Measurements from ENCODE around the gene CTSW. TPM values are rescaled to one million over a fixed set of nuclear protein-coding genes. Genes with fewer than 3 reads are reported as not detected.

CTSW gene
- polyA plus RNA-seq, 1 of the 3 experiments (the other 2 are of a cell fraction) = 0.49 TPM

GRCh38 chr11:65884716-65885092, 5.1 kb downstream of the CTSW start:
- Histone ChIP-seq H3K4me1 (ENCODE audit: control insufficient read depth in 1 of 2, insufficient read depth in 2 of 2, low read depth in 1 of 2, low read length in 1 of 2) (peaks cover 19 to 27% of the 10 kb centered on the region in 2 experiments), H3K9me3 (no peaks in the 10 kb centered on the region), H3K27me3 (ENCODE audit: insufficient read depth) (no peaks in the 10 kb centered on the region), H3K9ac (no peak overlapping the region), H3K27ac (ENCODE audit: low read depth in 2 of 2, low read length in 1 of 2) (no peak overlapping the region; a peak in 1 of 4 replicates), H3K36me3 (replicated peaks in 1 of 2; ENCODE audit: control insufficient read depth in 1 of 2, insufficient read depth in 2 of 2, low read length in 1 of 2) (peaks cover 31 to 45% of the 10 kb centered on the region in 2 experiments), H3K79me2 (ENCODE audit: insufficient read depth) (peaks cover 39% of the 10 kb centered on the region), H3F3A (replicated peaks; ENCODE audit: insufficient read depth) (peaks cover 29% of the 10 kb centered on the region), H2AFZ (ENCODE audit: low read depth) (no peak overlapping the region), H3K4me3 (ENCODE audit: low read depth in 2 of 2, low read length in 1 of 2) (peak overlapping the region in 1 of 2 experiments; percentile 4; a peak in 1 of 4 replicates), H4K20me1 (ENCODE audit: insufficient read depth) (no peaks in the 10 kb centered on the region), H3K4me2 (no peak overlapping the region), H3K9me2 (no peaks in the 10 kb centered on the region)
- 0% methylated on average over 2 of the region's 9 CpGs for WGBS (ENCODE audit: low lambda C conversion rate)
- ChIA-PET POLR2A (interaction anchor here (0.6 to 1.9 kb wide), 10 partner anchors 11 to 173 kb away, joined by 3 to 9 read pairs (median 4); partner anchors contain the start of gene MUS81), CTCF (interaction anchor here (0.6 to 15.2 kb wide), 64 partner anchors 8 to 415 kb away, joined by 3 to 374 read pairs (median 4); partner anchors contain the start of genes AP5B1, BANF1, C11orf68 and CFL1)
- no peak for TF ChIP-seq NRF1 (IDR thresholded peaks at IDR 0.05; ENCODE audit: low read depth, low read length)
- peak; percentile 92 for TF ChIP-seq SMC3 (IDR thresholded peaks at IDR 0.05; ENCODE audit: low read depth, low read length)
- TF ChIP-seq MAX (IDR thresholded peaks at IDR 0.05; ENCODE audit: low read depth) = 0 out of 2 replicates have a peak, but pooled peaks have one; percentile 17
- TF ChIP-seq GABPA (IDR thresholded peaks at IDR 0.05; ENCODE audit: low read depth) = 0 out of 2 replicates have a peak, but pooled peaks have one; percentile 14
- TF ChIP-seq, protein P1, sequence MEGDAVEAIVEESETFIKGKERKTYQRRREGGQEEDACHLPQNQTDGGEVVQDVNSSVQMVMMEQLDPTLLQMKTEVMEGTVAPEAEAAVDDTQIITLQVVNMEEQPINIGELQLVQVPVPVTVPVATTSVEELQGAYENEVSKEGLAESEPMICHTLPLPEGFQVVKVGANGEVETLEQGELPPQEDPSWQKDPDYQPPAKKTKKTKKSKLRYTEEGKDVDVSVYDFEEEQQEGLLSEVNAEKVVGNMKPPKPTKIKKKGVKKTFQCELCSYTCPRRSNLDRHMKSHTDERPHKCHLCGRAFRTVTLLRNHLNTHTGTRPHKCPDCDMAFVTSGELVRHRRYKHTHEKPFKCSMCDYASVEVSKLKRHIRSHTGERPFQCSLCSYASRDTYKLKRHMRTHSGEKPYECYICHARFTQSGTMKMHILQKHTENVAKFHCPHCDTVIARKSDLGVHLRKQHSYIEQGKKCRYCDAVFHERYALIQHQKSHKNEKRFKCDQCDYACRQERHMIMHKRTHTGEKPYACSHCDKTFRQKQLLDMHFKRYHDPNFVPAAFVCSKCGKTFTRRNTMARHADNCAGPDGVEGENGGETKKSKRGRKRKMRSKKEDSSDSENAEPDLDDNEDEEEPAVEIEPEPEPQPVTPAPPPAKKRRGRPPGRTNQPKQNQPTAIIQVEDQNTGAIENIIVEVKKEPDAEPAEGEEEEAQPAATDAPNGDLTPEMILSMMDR (IDR thresholded peaks at IDR 0.05) = peak; percentile 98
- peak; percentile 41 for TF ChIP-seq CHD2 (IDR thresholded peaks at IDR 0.05; ENCODE audit: low read length, partially characterized antibody)
- TF ChIP-seq RAD21 (IDR thresholded peaks at IDR 0.05; ENCODE audit: low read length) = peak; percentile 80
- TF ChIP-seq SIN3A (IDR thresholded peaks at IDR 0.05; ENCODE audit: borderline replicate concordance, low read depth, low read length) = 0 out of 2 replicates have a peak, but pooled peaks have one; percentile 67
- TF ChIP-seq, protein P2, sequence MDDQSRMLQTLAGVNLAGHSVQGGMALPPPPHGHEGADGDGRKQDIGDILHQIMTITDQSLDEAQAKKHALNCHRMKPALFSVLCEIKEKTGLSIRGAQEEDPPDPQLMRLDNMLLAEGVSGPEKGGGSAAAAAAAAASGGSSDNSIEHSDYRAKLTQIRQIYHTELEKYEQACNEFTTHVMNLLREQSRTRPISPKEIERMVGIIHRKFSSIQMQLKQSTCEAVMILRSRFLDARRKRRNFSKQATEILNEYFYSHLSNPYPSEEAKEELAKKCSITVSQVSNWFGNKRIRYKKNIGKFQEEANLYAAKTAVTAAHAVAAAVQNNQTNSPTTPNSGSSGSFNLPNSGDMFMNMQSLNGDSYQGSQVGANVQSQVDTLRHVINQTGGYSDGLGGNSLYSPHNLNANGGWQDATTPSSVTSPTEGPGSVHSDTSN (IDR thresholded peaks at IDR 0.05) = no peak
- peak; percentile 92 for DNase-seq

- no peak overlapping the region for H3K9ac ChIP-seq
- H2AFZ ChIP-seq (ENCODE audit: low read depth) = no peak overlapping the region
- POLR2A ChIA-PET = interaction anchor here (0.6 to 1.9 kb wide), 9 partner anchors 11 to 174 kb away, joined by 3 to 9 read pairs (median 4); partner anchors contain the start of gene MUS81
- TF ChIP-seq GABPA (IDR thresholded peaks at IDR 0.05; ENCODE audit: low read depth) (no peak), MAX (IDR thresholded peaks at IDR 0.05; ENCODE audit: low read depth) (no peak), RCOR1 (IDR thresholded peaks at IDR 0.05; ENCODE audit: low read length) (no peak)
- TF ChIP-seq, protein P1 (IDR thresholded peaks at IDR 0.05) = no peak
- H3F3A ChIP-seq (replicated peaks; ENCODE audit: insufficient read depth) = peaks cover 34% of the 10 kb centered on the region
- peaks cover 24 to 32% of the 10 kb centered on the region in 2 experiments for H3K4me1 ChIP-seq (ENCODE audit: control insufficient read depth in 1 of 2, insufficient read depth in 2 of 2, low read depth in 1 of 2, low read length in 1 of 2)
- H3K4me3 ChIP-seq (ENCODE audit: low read depth in 2 of 2, low read length in 1 of 2) = no peak overlapping the region
- H3K27me3 ChIP-seq (ENCODE audit: insufficient read depth) = no peaks in the 10 kb centered on the region
- WGBS (ENCODE audit: low lambda C conversion rate) = 89% methylated on average over 4 of the region's 7 CpGs
- H3K9me3 ChIP-seq = no peaks in the 10 kb centered on the region
- peaks cover 39% of the 10 kb centered on the region for H3K79me2 ChIP-seq (ENCODE audit: insufficient read depth)
- DNase-seq = no peak
- no peaks in the 10 kb centered on the region for H3K9me2 ChIP-seq
- H3K36me3 ChIP-seq (replicated peaks in 1 of 2; ENCODE audit: control insufficient read depth in 1 of 2, insufficient read depth in 2 of 2, low read length in 1 of 2) = peaks cover 31 to 45% of the 10 kb centered on the region in 2 experiments
- no peak overlapping the region for H3K27ac ChIP-seq (ENCODE audit: low read depth in 2 of 2, low read length in 1 of 2)
- H3K4me2 ChIP-seq = no peak overlapping the region
- H4K20me1 ChIP-seq (ENCODE audit: insufficient read depth) = no peaks in the 10 kb centered on the region
- CTCF ChIA-PET = interaction anchor here (0.5 to 15.2 kb wide), 59 partner anchors 9 to 257 kb away, joined by 3 to 374 read pairs (median 4); partner anchors contain the start of genes AP5B1, BANF1, C11orf68 and CFL1
Measured at GRCh38 chr11:65885231-65885630, 5.6 kb downstream of the CTSW start.

Measured in SK-N-SH (cell line).